GM18499 (cell line): ENCODE data around the gene FAN1.

ENCODE experiments used
- ATAC-seq: cut with Tn5 transposase; IDR thresholded peaks from one replicate; pipeline ENCODE4 v1.9.1; 2021; ENCODE audit warnings: moderate number of reproducible peaks; ENCODE audit not compliant: insufficient read depth, unreplicated experiment

Gene FAN1

DNA sequence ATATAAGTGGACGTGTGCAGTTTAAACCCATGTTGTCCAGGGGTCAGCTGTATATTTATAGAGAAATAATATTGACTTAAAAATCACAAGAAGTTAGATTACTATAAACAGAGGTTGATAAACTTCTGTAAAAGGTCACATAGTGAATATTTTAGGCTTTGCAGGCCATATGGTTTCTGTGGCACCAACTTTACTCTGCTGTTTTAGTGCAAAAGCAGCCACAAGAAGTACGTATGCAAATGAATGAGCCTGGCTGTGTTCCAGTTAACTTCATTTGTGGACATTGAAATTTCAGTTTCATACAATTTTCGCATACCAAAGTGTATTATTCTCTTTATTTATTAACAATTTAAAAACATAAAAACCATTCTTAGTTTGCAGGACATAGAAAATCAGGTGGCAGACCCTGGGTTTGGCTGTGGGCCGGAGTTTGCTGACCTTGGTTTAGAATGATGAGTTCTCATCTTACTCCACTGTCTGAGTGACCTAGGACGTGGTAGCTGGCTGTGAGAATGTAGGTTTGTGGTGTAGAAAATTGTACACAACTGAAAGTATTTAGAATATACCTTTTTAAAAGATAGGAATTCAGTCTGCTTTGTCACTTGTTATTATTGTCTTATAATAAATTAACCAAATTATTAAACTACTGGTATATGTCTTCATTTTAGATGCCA lies 16.3 kb downstream of the FAN1 start:
- no peak for ATAC-seq

DNA sequence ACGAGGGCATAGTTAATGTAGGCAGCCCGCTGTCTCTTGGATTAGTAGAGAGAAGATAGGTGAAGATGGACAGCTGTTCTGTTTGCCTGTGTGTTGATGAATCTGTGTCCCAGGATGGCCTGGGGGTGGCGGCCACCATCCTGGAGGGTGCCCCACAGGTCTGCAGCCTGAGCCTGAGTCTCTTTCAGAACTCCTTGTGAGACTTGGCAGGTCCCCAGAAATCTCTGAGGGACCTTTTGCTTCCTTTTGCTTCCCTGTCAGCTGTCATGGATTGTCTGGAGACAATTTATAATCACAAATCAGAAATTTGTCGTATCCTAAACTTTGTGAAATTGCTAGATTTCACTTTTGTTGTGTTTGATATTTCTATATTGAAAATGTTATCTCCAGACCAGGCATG lies 17.4 kb downstream of the FAN1 start:
- no peak for ATAC-seq

DNA sequence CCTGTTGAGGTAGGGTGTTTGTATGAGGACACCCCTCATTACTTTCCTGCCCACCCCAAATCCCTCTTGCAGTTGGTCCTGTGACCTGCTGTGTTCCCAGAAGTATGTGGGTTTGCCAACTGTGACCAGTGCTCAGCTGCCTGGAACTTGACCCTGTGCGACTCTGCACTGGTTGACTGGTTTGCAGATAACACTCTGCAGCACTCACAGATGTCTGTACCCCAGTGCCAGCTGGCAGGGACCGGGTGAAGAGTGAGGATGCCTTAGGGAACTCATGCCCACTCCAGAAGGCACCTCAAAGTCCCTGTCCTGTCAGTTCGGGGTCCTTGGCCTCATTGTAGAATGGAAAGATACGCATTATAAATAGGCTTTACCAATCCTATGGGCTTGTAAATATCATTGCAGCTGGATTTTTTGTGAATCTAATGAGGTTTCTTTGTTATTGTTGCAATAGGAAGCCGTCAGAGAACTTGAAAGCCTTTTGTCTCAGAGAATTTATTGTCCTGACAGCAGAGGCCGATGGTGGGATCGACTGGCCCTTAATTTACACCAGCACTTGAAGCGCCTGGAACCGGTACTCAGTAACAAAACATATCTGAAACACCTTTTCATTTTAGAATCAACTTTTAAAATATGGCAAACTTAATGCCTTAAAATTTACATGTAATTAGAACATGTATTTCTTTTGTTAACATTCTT lies 18.2 kb downstream of the FAN1 start:
- no peak for ATAC-seq

DNA sequence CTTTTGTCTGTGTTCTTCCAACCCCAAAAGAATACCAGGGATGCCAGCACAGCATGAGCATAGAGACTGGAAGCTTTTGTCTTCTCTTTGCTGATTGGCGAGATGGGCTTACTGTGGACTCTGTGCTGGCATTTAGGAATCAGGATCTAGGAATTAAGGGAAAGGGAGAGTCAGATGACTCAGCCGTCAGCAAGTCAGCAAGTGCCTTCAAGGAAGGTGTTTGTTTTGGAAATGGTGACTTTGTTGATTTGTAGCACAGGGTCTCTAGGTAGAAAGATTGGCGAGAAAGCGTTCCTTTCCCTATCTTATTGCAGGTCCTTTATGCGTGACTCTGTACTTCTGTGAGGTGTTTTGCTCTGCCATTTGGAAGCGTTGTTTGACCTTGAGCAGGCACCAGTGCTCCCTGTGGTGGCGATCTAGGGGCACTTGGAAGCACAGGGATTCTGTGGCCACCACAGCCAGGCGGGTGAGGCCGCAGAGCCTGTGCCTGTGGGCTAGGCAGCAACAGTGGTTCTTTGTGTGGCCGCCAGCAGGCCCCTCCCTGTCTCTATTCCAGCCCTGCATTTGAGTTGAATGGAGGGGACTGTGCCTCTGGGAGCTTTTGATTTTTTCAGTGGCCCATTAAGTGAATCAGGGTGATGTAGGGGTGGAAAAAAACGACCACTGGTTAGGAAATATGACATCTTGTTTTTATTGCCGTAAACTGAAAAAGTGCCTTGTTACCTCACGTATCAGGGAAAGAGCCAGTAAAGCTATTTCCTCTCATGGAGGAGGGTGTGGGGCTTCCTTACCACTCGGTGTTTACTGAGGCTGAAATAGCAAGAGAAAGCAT lies 19.0 kb downstream of the FAN1 start:
- ATAC-seq = no peak

DNA sequence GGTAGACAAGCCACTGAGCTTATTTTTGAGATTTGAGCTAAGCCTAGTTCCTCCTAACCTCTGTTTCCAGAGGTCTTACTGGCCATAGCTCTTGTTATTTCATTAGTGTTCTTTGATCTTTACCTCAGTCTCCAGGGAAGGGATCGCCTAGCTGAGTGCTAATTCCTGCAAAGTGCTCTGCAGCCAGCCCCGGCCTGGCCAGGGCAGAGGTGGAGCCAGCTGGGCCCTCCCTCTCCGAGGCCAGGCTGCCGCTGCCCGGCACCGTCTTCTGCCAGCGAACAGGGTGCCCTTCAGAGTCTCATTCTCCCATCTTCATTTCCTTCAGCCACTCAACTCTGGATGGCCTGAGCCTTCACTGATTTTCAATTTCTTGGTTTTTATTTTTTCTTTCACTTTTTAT lies 19.7 kb downstream of the FAN1 start:
- no peak for ATAC-seq

DNA sequence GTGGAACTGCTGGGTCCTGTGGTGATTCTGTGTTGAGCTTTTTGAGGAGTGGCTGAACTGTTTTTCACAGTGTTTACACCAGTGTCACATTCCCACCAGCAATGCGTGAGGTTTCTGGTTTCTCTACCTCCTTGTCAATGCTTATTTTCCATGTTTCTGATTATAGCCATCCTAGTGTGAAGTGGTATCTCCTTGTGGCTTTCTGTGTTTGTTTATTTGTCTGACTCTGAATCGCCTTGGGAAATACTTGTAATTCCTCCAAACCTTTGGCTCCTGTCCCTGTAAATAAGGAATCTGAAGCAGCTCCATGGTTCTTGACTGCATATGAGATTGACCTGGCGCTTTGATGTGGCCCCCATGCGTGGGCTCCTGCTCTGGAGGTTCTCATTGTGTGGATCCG lies 20.6 kb downstream of the FAN1 start:
- ATAC-seq = no peak

DNA sequence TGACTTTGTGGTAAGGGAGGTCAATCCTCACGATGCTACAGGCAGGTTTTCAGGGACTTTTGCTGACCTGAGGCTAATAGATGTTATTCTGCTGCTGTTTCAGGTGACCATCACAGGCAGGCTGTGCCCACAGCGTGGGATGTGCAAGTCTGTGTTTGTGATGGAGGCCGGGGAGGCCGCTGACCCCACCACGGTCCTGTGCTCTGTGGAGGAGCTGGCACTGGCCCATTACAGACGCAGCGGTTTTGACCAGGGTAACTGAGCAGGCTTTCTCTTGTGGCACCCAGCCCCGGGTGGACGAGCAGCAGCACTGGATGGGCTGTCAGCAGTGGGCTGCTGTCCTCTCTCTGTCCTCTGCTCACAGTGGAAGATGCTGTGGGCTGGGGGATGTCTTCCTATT lies 22.0 kb downstream of the FAN1 start:
- ATAC-seq = no peak

DNA sequence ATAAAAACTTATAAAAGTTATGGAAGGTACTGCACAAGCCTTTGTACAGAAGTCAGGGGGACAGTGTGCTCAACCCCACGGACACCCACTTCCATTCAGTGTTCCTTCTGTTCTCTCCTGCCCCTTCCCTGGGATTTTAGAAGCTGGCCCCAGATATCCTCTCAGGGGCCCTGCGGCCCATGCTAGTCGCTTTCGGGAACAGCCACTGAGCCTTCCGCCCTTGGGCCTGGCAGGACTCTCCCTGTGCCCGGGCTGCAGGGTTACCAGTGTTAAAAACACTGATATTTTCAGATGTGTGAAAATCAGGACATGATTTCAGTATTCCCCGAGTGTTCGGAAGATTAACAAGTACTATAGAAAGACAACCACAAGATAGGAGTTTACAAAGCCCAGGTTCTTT lies 22.4 kb downstream of the FAN1 start:
- no peak for ATAC-seq

DNA sequence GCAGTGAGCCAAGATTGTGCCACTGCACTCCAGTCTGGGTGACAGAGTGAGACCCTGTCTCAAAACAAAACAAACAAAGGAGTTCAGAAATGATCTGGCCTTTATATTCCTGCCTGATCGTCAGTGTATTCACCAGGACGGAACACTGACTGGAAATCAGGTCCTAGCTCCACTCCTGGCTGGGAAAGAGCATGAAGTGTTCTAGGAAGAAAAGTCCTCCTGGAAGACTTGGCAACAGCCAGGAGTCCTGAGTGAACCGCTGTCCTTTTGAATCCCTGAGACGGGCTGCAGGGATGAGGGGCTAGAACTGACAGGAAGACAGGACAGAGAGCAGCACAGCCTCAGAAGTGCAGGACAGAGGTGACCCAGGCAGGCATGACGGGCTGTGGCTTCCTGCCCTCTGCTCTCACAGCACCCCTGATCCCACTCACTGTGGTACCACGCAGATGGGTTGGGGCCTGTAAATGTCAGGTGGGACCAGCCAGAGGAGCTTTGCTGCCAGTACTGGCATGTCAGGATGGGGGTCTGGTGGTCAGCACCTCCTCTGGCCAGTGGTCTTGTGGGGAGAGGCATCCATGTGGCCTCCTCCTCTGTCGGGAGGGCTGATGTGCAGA lies 23.5 kb downstream of the FAN1 start:
- ATAC-seq = no peak

DNA sequence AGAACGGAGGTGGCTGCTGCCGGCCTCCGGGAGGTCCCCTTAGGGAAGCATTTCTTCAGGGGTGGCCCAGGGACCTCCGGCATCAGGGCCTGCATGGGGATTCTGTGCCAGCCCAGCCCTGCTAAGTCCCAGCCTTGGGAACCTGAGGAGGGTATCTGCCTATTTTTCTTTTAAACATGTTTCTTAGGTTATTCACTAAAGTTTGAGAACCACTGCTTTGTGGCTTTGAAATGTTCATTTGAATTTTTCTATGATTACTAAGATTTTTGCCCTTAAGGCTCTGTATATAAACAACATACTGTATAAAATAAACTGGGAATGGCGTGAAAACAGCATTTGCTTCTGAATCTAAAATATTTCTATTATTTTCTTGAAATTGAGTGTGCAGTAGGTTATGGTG lies 24.4 kb downstream of the FAN1 start:
- ATAC-seq = no peak

DNA sequence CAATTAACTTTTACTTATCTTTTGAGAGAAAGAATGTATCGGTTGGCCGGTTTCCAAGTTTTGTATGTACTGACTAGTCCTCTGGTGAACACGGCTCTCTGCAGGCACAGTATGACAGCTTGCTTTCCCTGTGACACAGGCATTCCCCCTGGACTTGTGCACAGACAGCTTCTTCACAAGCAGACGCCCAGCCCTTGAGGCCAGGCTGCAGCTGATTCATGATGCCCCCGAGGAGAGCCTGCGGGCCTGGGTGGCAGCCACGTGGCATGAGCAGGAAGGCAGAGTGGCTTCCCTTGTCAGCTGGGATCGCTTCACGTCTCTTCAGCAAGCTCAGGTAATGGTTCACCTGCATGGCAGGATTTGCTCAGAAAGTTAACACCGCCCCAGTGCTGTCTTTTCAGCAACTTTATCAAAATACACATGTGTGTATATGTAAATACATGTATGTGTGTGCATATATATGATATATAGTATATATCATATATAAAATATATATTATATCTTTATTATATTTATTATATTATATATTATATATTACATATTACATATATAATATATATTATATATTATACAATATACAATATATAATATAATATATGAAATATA lies 25.5 kb downstream of the FAN1 start:
- no peak for ATAC-seq

DNA sequence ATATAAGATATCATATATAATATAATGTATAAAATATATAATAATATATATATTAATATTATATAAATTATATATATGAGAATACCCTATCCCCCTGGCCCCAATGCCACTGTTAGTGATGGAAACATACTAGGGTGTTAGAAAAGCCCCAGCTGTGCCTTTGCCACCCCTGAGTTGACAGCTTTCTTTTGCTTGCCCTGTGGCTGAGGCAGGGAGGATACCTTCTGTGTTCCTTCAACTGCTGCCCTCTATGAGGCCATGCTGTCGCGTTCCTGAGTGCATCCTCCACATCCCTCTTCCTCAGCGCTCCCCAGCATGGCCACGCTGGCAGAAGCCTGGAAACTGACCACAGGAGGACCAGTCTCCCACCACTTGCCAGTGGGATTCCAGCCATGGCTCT lies 26.3 kb downstream of the FAN1 start:
- no peak for ATAC-seq

DNA sequence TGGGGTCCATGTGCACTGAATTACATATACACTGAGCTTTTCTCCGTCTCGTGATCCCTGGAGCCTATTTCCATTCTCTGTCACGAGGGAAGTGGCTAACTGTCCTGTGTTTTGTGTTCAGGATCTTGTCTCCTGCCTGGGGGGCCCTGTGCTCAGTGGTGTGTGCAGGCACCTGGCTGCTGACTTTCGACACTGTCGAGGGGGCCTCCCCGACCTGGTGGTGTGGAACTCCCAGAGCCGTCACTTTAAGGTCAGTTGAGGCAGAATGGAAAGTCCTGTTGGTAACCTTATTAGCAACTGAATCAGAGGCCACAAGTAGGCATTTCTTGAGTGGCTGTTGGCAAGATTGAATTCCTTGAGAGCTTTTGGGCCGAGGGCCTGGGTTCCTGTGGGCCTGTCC lies 26.7 kb downstream of the FAN1 start:
- ATAC-seq = no peak

DNA sequence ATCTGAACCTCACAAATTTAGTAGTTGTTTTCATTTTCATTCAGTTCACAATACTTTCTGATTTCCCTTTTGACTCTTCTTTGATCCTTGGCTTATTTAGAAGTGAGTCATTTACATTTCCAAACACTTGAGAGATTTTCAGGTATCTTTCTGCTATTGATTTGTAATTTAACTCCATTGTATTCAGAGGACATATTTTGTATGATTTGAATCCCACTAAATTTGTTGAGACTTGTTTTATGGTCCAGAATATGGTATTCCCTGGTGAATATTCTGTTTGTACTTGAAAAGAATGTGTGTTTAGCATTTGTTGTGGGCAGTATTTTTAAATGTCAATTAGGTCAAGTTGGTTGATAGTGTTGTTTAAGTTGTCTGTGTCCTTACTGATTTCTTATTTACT lies 29.6 kb downstream of the FAN1 start:
- no peak for ATAC-seq

DNA sequence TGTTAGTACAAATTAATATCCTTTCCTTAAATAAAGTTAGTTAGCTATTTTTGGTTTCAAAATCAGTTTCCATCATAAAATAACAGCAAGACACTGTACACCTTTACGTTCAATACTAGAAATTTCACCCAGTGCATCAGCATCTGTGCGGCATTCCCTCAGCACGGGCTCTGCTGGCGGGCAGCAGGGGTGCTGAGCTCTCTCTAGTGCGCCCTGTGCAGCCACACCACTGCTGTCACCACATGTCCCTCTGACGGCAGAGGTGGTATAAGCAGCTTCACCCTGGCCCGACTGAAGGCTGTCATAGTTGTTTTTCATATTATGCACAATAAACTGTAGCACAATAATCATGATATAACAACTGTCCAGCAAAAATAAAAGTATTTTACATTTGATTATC lies 35.4 kb downstream of the FAN1 start:
- no peak for ATAC-seq

DNA sequence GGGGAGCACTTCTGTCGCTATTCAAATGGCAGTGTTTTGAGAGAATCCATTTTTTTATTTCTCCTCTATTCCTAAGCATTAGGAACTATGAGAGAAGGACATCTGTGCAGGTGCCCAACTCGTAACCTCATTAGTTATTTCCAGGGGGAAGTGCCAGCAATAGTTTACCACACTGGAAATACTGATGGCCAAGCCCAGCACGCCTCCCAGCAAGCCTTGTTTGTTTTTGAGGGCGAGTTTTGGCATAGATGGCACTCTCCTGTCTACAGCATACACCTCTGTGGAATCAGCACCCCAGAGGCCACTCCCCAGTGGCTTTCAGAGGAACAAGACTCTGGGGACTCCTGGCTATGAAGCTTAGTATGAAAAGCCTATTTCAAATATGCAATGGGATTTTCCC lies 36.6 kb downstream of the FAN1 start:
- no peak for ATAC-seq

DNA sequence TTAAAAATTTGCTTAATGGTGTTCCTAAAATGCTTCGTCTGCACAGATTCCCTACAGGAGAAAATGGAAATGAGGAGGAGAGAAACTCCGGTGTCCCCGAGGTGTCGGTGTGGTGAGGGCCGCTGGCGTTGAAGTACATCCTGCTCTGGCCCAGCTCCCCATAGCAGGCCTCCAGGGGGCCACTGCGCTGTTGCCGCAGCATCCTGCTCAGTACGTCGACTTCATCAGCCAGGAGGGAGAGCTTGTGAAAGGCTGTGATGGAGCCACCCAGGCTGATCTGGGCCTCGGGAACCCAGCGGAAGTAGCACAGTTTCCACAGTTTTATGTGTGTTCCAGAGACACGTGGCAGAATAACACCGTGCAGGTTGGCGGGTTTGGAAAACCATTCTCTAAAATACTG lies 37.8 kb downstream of the FAN1 start:
- ATAC-seq = no peak

DNA sequence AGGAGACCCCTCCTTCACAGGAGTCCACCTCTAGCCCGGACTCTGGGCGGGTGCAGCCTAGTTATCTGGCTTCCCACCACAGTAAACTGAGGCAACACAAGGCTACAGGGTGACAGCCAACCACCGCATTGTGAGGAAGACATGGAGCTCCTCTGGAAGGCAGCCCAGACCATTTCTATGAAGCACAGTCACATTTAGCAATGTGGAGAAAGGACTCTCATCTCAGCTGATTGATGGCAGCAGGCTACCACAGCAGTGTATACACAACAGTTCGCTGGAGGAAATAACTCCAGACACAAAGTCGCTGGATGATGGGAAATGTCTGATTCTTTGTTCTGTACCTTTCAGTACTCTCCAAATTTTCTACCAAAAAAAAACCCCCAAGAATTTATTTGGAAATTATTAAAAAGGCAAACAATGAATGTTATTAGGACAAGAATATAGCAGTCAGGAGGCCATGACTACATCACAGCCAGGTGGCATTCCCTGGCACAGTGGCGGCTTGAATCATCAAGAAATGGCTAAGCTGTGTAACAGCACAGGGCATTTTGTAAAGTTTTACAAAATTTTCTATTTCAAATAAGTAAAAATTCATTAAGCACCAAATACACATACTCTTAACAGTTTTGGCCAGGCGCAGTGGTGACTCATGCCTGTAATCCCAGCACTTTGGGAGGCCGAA lies 40.1 kb downstream of the FAN1 start:
- no peak for ATAC-seq

DNA sequence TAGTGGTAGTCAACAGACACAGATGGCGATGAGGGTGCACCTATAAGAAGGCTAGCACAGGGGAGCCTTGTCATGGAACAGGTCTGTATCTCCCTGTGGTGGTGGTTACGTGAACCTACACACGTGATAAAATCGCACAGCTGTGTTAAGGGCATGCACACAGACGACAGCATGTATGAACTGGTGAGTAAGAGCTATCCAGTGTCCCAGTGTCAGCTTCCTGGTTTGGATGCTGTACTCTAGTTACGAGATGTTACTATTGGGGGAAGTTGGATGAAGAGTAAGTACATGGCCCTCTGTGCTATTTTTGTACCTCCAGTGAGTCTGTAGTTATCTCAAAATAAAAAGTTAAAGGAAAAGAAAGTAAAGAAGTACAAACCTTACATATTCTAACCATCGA lies 49.5 kb downstream of the FAN1 start:
- no peak for ATAC-seq

DNA sequence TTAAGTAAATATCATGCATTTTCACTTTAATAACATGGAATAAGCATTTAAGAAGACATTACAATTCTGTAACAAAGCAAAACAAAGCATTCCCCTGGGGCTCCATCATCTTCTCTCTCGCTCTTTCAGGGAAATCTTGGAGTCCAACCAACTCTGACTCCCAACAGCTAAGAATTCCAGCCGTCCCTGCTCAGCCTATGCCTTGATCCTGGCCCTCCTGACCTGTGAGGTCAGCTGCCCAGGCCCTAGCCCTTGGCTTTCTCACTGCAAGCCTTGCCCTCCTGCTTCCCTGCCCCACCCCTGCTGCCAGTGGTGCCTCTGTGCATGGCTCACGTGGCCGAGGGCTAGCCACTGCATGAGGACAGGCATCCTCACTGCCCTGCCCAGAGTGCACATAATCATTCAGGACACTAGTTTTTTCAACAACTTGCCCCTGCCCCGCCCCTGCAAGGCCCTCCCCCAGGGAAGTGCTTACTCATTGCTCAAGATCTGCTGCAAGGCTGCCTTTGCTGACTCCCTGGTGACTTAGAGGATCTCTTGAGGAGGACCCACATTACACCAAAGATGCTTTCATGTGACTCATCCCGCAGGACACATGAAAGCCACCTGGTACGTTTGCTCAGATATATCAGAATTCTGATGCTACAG lies 50.1 kb downstream of the FAN1 start:
- ATAC-seq = no peak
